Mucosa of rectum (tissue), 2 donors: ENCODE measurements around the gene RFX8.

ENCODE experiments used
- H3K27ac ChIP-seq, 2 donors: one replicate each; pipeline ENCODE4 v1.7.0; 2013; ENCODE audit warnings: inconsistent platforms in 2 of 2, low read depth in 2 of 2, low read length in 2 of 2
- H3K27me3 ChIP-seq, 2 donors: one replicate each; pipeline ENCODE4 v1.7.0; 2013; ENCODE audit warnings: low read length in 2 of 2; ENCODE audit not compliant: control insufficient read depth in 2 of 2, insufficient read depth in 2 of 2
- H3K36me3 ChIP-seq, 2 donors: one replicate each; pipeline ENCODE4 v1.7.0; 2013; ENCODE audit warnings: low read length in 2 of 2; ENCODE audit not compliant: control insufficient read depth in 2 of 2, insufficient read depth in 2 of 2
- H3K4me1 ChIP-seq, 2 donors: one replicate each; pipeline ENCODE4 v1.7.0; 2013; ENCODE audit warnings: low read length in 2 of 2, mild to moderate bottlenecking in 1 of 2; ENCODE audit not compliant: control insufficient read depth in 2 of 2, insufficient read depth in 2 of 2
- H3K4me3 ChIP-seq, 2 donors: one replicate each; pipeline ENCODE4 v1.7.0; 2013; ENCODE audit warnings: low read length in 2 of 2
- H3K9ac ChIP-seq, 2 donors: one replicate each; pipeline ENCODE4 v1.7.0; 2013; ENCODE audit warnings: low read length in 2 of 2, low read depth in 1 of 2, mild to moderate bottlenecking in 1 of 2
- H3K9me3 ChIP-seq, 2 donors: one replicate each; pipeline ENCODE4 v1.7.0; 2013; ENCODE audit warnings: low read length in 2 of 2; ENCODE audit not compliant: control insufficient read depth in 2 of 2
- donor health status: healthy.
- donor health status: Normal muscosa, but diverticular disease.

RFX8 gene

GRCh38 chr2:101402630-101403029 is 72.3 kb downstream of the RFX8 start:
- H3K4me1 ChIP-seq = peaks cover 0 to 6% of the 10 kb centered on the region in 2 donors
- H3K9me3 ChIP-seq = no peaks in the 10 kb centered on the region
- no peak overlapping the region for H3K27ac ChIP-seq
- H3K9ac ChIP-seq = no peak overlapping the region
- H3K27me3 ChIP-seq = peaks cover 0 to 3% of the 10 kb centered on the region in 2 donors
- H3K4me3 ChIP-seq = no peak overlapping the region
- H3K36me3 ChIP-seq = no peaks in the 10 kb centered on the region

GRCh38 chr2:101401906-101402305 is 73.0 kb downstream of the RFX8 start:
- peaks cover 0 to 6% of the 10 kb centered on the region in 2 donors for H3K4me1 ChIP-seq
- no peak overlapping the region for H3K27ac ChIP-seq
- H3K36me3 ChIP-seq = no peaks in the 10 kb centered on the region
- H3K27me3 ChIP-seq = peaks cover 0 to 3% of the 10 kb centered on the region in 2 donors
- no peak overlapping the region for H3K9ac ChIP-seq
- H3K4me3 ChIP-seq = no peak overlapping the region
- no peaks in the 10 kb centered on the region for H3K9me3 ChIP-seq

- Histone ChIP-seq H3K4me3 (no peak overlapping the region), H3K27me3 (peaks cover 0 to 3% of the 10 kb centered on the region in 2 donors), H3K36me3 (no peaks in the 10 kb centered on the region), H3K27ac (no peak overlapping the region), H3K4me1 (peaks cover 0 to 6% of the 10 kb centered on the region in 2 donors), H3K9ac (no peak overlapping the region), H3K9me3 (no peaks in the 10 kb centered on the region)
Measured at GRCh38 chr2:101401326-101401665, 73.6 kb downstream of the RFX8 start.

- Histone ChIP-seq H3K36me3 (no peaks in the 10 kb centered on the region), H3K4me3 (no peak overlapping the region), H3K9me3 (no peaks in the 10 kb centered on the region), H3K27me3 (peaks cover 0 to 3% of the 10 kb centered on the region in 2 donors), H3K9ac (no peak overlapping the region), H3K27ac (no peak overlapping the region), H3K4me1 (peaks cover 0 to 6% of the 10 kb centered on the region in 2 donors)
Measured at GRCh38 chr2:101400506-101401325, 74.2 kb downstream of the RFX8 start.

GRCh38 chr2:101400048-101400447 is 74.9 kb downstream of the RFX8 start:
- H3K9ac ChIP-seq = no peak overlapping the region
- H3K27ac ChIP-seq = no peak overlapping the region
- no peaks in the 10 kb centered on the region for H3K9me3 ChIP-seq
- no peak overlapping the region for H3K4me3 ChIP-seq
- H3K36me3 ChIP-seq = no peaks in the 10 kb centered on the region
- peaks cover 0 to 6% of the 10 kb centered on the region in 2 donors for H3K4me1 ChIP-seq
- H3K27me3 ChIP-seq = peaks cover 0 to 3% of the 10 kb centered on the region in 2 donors

GRCh38 chr2:101399021-101399799 is 75.7 kb downstream of the RFX8 start:
- Histone ChIP-seq H3K36me3 (no peaks in the 10 kb centered on the region), H3K9me3 (no peaks in the 10 kb centered on the region), H3K4me3 (no peak overlapping the region), H3K27ac (no peak overlapping the region), H3K4me1 (peaks cover 0 to 6% of the 10 kb centered on the region in 2 donors), H3K27me3 (peaks cover 0 to 3% of the 10 kb centered on the region in 2 donors), H3K9ac (no peak overlapping the region)

GRCh38 chr2:101398116-101398821 is 76.6 kb downstream of the RFX8 start:
- Histone ChIP-seq H3K4me1 (peaks cover 0 to 6% of the 10 kb centered on the region in 2 donors), H3K36me3 (no peaks in the 10 kb centered on the region), H3K9ac (no peak overlapping the region)

GRCh38 chr2:101396316-101396717 is 78.6 kb downstream of the RFX8 start:
- no peaks in the 10 kb centered on the region for H3K9me3 ChIP-seq
- H3K4me3 ChIP-seq = no peak overlapping the region
- no peaks in the 10 kb centered on the region for H3K36me3 ChIP-seq
- H3K27ac ChIP-seq = no peak overlapping the region
- no peaks in the 10 kb centered on the region for H3K27me3 ChIP-seq
- H3K9ac ChIP-seq = no peak overlapping the region
- H3K4me1 ChIP-seq = peaks cover 0 to 6% of the 10 kb centered on the region in 2 donors

More at GRCh38 chr2:101398116-101398821, 76.6 kb downstream of the RFX8 start:
- H3K4me3 ChIP-seq = no peak overlapping the region
- no peak overlapping the region for H3K27ac ChIP-seq
- peaks cover 0 to 3% of the 10 kb centered on the region in 2 donors for H3K27me3 ChIP-seq
- no peaks in the 10 kb centered on the region for H3K9me3 ChIP-seq

- Histone ChIP-seq H3K4me1 (peaks cover 0 to 6% of the 10 kb centered on the region in 2 donors), H3K27me3 (no peaks in the 10 kb centered on the region), H3K9ac (no peak overlapping the region), H3K27ac (no peak overlapping the region), H3K36me3 (no peaks in the 10 kb centered on the region), H3K9me3 (no peaks in the 10 kb centered on the region), H3K4me3 (no peak overlapping the region)
Measured at GRCh38 chr2:101395545-101396315, 79.2 kb downstream of the RFX8 start.
